ENCODE data around the gene PAWR.

DNA sequence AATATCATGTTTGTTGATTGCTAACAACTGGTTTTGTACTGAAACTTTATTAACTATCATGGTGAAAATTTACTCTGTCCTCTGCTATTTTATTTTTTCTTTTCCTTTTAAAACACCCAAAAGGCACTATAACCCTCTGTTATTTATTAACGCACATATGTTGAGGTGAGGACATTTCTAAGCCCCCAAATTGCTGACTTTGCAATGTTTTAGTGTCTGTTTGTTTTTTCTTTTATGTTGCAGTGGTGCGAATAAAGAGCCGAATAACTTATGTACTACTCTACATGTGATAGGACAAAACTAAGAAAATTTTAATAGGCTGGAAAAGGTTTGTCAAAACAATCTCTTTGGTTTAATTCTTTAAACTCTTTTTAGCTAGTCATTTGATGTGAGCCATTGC, 24.5 kb upstream of the PAWR start:
- TF ChIP-seq TAF1 (IDR thresholded peaks at IDR 0.05; ENCODE audit: low read depth) = no peak
- TF ChIP-seq RAD21 (IDR thresholded peaks at IDR 0.05; ENCODE audit: low read depth) = no peak
- TF ChIP-seq, protein P1, sequence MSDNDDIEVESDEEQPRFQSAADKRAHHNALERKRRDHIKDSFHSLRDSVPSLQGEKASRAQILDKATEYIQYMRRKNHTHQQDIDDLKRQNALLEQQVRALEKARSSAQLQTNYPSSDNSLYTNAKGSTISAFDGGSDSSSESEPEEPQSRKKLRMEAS (IDR thresholded peaks at IDR 0.05) = no peak
- TF ChIP-seq YY1 (IDR thresholded peaks at IDR 0.05; ENCODE audit: low read depth) = no peak
- TF ChIP-seq, protein P2, sequence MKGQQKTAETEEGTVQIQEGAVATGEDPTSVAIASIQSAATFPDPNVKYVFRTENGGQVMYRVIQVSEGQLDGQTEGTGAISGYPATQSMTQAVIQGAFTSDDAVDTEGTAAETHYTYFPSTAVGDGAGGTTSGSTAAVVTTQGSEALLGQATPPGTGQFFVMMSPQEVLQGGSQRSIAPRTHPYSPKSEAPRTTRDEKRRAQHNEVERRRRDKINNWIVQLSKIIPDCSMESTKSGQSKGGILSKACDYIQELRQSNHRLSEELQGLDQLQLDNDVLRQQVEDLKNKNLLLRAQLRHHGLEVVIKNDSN (IDR thresholded peaks at IDR 0.05) = no peak
- TF ChIP-seq EP300 (IDR thresholded peaks at IDR 0.05; ENCODE audit: borderline replicate concordance) = no peak
- TF ChIP-seq CEBPB (IDR thresholded peaks at IDR 0.05) = no peak
- no peak for TF ChIP-seq EGR1 (IDR thresholded peaks at IDR 0.05)
- TF ChIP-seq, protein P3, sequence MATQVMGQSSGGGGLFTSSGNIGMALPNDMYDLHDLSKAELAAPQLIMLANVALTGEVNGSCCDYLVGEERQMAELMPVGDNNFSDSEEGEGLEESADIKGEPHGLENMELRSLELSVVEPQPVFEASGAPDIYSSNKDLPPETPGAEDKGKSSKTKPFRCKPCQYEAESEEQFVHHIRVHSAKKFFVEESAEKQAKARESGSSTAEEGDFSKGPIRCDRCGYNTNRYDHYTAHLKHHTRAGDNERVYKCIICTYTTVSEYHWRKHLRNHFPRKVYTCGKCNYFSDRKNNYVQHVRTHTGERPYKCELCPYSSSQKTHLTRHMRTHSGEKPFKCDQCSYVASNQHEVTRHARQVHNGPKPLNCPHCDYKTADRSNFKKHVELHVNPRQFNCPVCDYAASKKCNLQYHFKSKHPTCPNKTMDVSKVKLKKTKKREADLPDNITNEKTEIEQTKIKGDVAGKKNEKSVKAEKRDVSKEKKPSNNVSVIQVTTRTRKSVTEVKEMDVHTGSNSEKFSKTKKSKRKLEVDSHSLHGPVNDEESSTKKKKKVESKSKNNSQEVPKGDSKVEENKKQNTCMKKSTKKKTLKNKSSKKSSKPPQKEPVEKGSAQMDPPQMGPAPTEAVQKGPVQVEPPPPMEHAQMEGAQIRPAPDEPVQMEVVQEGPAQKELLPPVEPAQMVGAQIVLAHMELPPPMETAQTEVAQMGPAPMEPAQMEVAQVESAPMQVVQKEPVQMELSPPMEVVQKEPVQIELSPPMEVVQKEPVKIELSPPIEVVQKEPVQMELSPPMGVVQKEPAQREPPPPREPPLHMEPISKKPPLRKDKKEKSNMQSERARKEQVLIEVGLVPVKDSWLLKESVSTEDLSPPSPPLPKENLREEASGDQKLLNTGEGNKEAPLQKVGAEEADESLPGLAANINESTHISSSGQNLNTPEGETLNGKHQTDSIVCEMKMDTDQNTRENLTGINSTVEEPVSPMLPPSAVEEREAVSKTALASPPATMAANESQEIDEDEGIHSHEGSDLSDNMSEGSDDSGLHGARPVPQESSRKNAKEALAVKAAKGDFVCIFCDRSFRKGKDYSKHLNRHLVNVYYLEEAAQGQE (IDR thresholded peaks at IDR 0.05; ENCODE audit: low read depth) = no peak
